Measurements from ENCODE around the gene PALM. TPM values are rescaled to one million over a fixed set of nuclear protein-coding genes. Genes with fewer than 3 reads are reported as not detected.

PALM gene
- total RNA-seq, 2 experiments from 2014 or later, result 0.18 TPM; not detected in 1

DNA sequence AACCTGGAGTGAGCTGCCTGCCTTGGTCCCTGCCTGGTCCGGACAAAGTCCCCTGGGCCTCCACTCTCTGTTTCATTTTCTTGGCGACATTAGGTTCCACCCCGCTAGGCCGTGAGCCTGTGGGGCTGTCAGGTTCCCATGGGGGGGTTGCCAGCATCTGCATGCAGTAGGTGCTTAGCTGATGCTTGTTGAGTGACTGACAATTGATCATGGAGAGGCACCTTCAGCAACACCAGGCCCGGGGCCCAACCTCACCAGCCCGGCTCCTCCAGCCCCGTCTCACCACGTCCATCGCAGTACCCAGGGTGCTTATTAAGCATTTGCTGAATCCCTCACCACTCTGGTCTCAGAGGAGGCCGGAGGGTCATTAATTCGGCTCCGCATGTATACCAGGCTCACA, 55.6 kb downstream of the PALM start:
- H3K4me3 Mint-ChIP-seq, result no peak overlapping the region
- ATAC-seq (no peak), DNase-seq (no peak)
- ChIA-PET POLR2A (no interaction called here), CTCF (interaction anchor here (0.8 kb wide), 1 partner anchor 8 kb away, joined by 3 read pairs; no protein-coding TSS in a partner anchor)
- H3K4me1 Mint-ChIP-seq, result no peaks in the 10 kb centered on the region
- H3K27me3 Mint-ChIP-seq, result no peaks in the 10 kb centered on the region
- H3K9me3 Mint-ChIP-seq (ENCODE audit: low read depth), result peaks cover 3% of the 10 kb centered on the region
- H3K27ac Mint-ChIP-seq, result no peak overlapping the region
- intact Hi-C loops (cut with DNase I, micrococcal nuclease), result no loop called here
- H3K36me3 Mint-ChIP-seq (ENCODE audit: low read depth), result no peaks in the 10 kb centered on the region

DNA sequence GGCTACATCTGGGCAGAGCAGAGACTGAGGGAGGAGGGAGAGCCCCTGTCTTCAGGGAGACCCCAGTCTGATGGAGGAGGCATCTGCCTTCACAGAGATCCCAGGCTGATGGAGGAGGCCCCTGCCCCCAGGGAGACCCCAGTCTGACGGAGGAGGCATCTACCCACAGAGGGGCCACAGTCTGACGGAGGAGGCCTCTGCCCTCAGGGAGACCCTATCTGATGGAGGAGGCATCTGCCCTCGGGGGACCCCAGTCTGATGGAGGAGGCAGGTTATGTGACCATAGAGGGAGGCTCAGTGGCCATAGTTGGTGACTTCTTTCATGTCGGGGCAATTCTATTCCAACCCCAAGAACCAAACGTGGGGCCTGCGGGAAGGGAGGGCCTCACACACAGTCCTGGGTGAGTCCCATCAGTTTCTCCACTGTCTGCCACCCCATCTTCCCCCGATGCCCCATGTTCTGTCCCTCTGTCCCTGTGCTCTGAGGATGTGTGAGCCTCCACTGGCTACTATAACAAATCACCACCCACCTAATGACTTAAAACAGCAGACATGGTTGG, 56.5 kb downstream of the PALM start:
- no peak for ATAC-seq
- H3K4me3 Mint-ChIP-seq, result no peak overlapping the region
- ChIA-PET CTCF (no interaction called here), POLR2A (no interaction called here)
- peaks cover under 1% of the 10 kb centered on the region for H3K4me1 Mint-ChIP-seq
- H3K27ac Mint-ChIP-seq, result no peak overlapping the region
- intact Hi-C loops (cut with DNase I, micrococcal nuclease), result no loop called here
- DNase-seq, result no peak
- H3K27me3 Mint-ChIP-seq, result no peaks in the 10 kb centered on the region
- no peaks in the 10 kb centered on the region for H3K36me3 Mint-ChIP-seq (ENCODE audit: low read depth)
- H3K9me3 Mint-ChIP-seq (ENCODE audit: low read depth), result no peaks in the 10 kb centered on the region

DNA sequence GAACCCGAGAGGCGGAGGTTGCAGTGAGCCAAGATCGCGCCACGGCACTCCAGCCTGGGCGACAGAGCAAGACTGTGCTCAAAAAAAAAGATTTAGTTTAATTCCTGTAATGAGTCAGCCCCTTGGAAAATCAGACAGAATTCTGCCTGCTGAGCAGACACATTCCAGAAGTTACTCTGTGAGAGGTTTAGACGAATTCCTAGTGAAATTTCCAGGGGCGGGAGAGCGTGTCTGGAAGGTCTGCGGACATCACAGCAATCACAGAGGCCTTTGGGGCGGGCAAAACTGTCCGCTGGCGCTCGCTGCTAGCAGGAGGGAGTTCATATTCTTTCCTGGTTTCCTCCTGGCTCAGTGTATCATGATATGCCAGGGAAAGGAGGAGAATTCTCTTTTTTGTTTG, 59.7 kb downstream of the PALM start:
- ATAC-seq (no peak), DNase-seq (no peak)
- intact Hi-C loops (cut with DNase I, micrococcal nuclease), result no loop called here
- no peak overlapping the region for H3K4me3 Mint-ChIP-seq
- no peak overlapping the region for H3K27ac Mint-ChIP-seq
- no peaks in the 10 kb centered on the region for H3K36me3 Mint-ChIP-seq (ENCODE audit: low read depth)
- peaks cover 2% of the 10 kb centered on the region for H3K4me1 Mint-ChIP-seq
- POLR2A ChIA-PET, result no interaction called here
- no peaks in the 10 kb centered on the region for H3K27me3 Mint-ChIP-seq
- CTCF ChIA-PET, result interaction anchor here (0.6 kb wide), 1 partner anchor 257 kb away, joined by 3 read pairs; no protein-coding TSS in a partner anchor
- no peaks in the 10 kb centered on the region for H3K9me3 Mint-ChIP-seq (ENCODE audit: low read depth)

DNA sequence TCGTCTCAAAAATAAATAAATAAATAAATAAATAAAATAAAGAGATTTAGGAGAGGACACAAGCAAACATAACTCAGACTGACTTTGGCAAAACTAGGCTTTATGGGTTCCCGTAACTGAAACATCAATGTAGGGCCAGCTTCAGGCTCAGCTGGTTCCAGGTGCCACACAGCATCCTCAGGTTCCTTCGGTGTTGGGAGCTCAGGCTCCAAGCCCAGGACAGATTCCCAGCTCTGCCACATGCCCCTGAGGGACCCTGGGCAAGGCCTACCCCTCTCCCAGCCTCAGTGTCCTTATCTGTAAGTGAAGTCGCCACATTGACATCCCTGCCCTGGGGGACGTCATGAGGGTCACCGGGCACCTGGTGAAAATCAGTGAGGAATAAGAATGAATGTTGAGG, 60.9 kb downstream of the PALM start:
- no peak overlapping the region for H3K4me3 Mint-ChIP-seq
- POLR2A ChIA-PET, result no interaction called here
- intact Hi-C loops (cut with DNase I, micrococcal nuclease), result loop anchor here (1.0 to 10.0 kb wide), 9 partner anchors 27 to 232 kb away; partner anchors contain the start of genes CFD (in 1 of the 2), ELANE (in 1 of the 2), PRTN3 (in 1 of the 2) and PTBP1 (in 1 of the 2)
- H3K36me3 Mint-ChIP-seq (ENCODE audit: low read depth), result no peaks in the 10 kb centered on the region
- CTCF ChIA-PET, result interaction anchor here (0.6 to 1.0 kb wide), 3 partner anchors 215 to 259 kb away, joined by 3 to 5 read pairs (median 3); partner anchors contain the start of gene WDR18
- DNase-seq, result no peak
- no peaks in the 10 kb centered on the region for H3K9me3 Mint-ChIP-seq (ENCODE audit: low read depth)
- H3K27ac Mint-ChIP-seq, result no peak overlapping the region
- H3K27me3 Mint-ChIP-seq, result no peaks in the 10 kb centered on the region
- ATAC-seq, result no peak
- H3K4me1 Mint-ChIP-seq, result peaks cover 2% of the 10 kb centered on the region

DNA sequence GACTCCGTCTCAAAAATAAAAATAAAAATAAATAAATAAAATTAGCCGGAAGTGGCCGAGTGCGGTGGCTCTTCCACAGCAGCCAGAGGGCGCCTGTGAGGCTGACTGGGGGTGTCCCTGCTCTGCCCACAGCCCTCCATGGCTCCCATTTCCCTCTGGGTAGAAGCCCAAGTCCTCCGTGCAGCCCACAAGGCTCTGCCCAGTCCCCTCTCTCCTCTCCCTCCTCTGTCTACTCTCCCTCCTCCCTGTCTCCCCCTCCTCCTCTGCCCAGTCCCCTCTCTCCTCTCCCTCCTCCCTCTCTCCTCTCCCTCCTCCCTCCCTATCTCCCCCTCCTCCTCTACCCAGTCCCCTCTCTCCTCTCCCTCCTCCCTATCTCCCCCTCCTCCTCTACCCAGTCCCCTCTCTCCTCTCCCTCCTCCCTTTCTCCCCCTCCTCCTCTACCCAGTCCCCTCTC, 62.6 kb downstream of the PALM start:
- no peak overlapping the region for H3K27ac Mint-ChIP-seq
- peak; percentile 73 for DNase-seq
- intact Hi-C loops (cut with DNase I, micrococcal nuclease), result loop anchor here (2.0 to 10.0 kb wide), 5 partner anchors 25 to 211 kb away; partner anchors contain the start of genes CFD (in 1 of the 2), ELANE (in 1 of the 2), PRTN3 (in 1 of the 2) and PTBP1 (in 1 of the 2)
- peaks cover 2% of the 10 kb centered on the region for H3K4me1 Mint-ChIP-seq
- H3K36me3 Mint-ChIP-seq (ENCODE audit: low read depth), result no peaks in the 10 kb centered on the region
- peak; percentile 76 for ATAC-seq
- H3K4me3 Mint-ChIP-seq, result no peak overlapping the region
- no peaks in the 10 kb centered on the region for H3K27me3 Mint-ChIP-seq
- ChIA-PET CTCF (interaction anchor here (1.2 kb wide), 2 partner anchors 46 to 68 kb away, joined by 3 to 4 read pairs; no protein-coding TSS in a partner anchor), POLR2A (interaction anchor here (0.7 kb wide), 1 partner anchor 34 kb away, joined by 3 read pairs; no protein-coding TSS in a partner anchor)
- no peaks in the 10 kb centered on the region for H3K9me3 Mint-ChIP-seq (ENCODE audit: low read depth)

DNA sequence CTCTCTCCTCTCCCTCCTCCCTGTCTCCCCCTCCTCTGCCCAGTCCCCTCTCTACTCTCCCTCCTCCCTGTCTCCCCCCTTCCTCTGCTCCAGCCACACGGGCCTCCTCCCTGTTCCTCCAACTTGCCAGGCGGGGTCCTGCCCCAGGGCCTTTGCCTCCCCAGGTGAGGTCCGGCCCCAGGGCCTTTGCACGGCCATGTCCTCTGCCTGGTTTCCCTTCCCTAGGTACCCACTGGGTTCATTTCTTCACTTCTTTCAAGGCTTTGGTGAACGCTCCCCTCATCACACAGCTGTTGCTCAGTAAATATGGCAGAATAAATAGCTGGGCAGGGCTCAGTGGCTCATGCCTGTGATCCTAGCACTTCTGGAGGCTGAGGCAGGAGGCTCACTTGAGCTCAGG, 63.3 kb downstream of the PALM start:
- CTCF ChIA-PET, result interaction anchor here (0.6 to 1.0 kb wide), 2 partner anchors 8 to 152 kb away, joined by 3 read pairs; no protein-coding TSS in a partner anchor
- ATAC-seq (no peak), DNase-seq (no peak)
- H3K9me3 Mint-ChIP-seq (ENCODE audit: low read depth), result no peaks in the 10 kb centered on the region
- no peak overlapping the region for H3K27ac Mint-ChIP-seq
- POLR2A ChIA-PET, result no interaction called here
- intact Hi-C loops (cut with DNase I, micrococcal nuclease), result loop anchor here (5.0 to 10.0 kb wide), 3 partner anchors 70 to 210 kb away; partner anchors contain the start of genes CFD (in 1 of the 2), ELANE (in 1 of the 2), PRTN3 (in 1 of the 2) and WDR18 (in 1 of the 2)
- no peak overlapping the region for H3K4me3 Mint-ChIP-seq
- H3K4me1 Mint-ChIP-seq, result peaks cover 2% of the 10 kb centered on the region
- H3K27me3 Mint-ChIP-seq, result no peaks in the 10 kb centered on the region
- no peaks in the 10 kb centered on the region for H3K36me3 Mint-ChIP-seq (ENCODE audit: low read depth)

DNA sequence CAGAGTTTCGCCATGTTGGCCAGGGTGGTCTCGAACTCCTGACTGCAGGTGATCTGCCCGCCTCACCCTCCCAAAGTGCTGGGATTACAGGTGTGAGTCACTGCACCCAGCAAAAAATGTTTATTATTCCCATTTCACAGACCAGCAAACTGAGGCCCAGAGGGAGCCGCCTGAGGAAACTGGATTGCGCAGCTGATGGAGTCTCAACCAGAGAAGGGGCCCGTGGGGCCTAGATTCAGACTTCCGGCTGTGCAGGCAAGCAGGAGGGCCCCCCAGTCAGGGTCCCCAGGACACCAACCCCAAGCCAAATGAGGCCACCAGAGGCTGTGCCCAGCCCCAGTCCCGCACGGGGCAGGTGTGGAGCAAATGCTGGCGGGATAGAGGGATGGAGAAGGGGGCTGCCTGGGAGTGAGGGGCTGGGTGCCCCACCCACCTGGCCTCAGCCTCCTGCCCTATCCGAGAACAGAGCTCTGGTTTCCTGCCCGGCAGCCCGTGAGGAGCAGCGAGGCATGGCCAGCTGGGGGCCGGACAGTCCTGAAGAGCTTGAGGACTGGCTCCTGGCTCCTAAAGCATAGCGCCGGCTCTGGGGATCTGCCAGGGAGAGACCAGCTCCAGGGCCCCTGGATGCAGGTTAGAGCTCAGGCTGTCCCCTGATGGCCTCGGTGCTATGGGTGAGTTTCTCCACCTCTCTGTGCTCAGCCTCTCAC, 64.1 kb downstream of the PALM start:
- Mint-ChIP-seq H3K27me3 (no peaks in the 10 kb centered on the region), H3K4me3 (no peak overlapping the region), H3K9me3 (ENCODE audit: low read depth) (no peaks in the 10 kb centered on the region), H3K36me3 (ENCODE audit: low read depth) (no peaks in the 10 kb centered on the region), H3K27ac (no peak overlapping the region), H3K4me1 (peaks cover 2% of the 10 kb centered on the region)
- CTCF ChIA-PET, result interaction anchor here (0.6 to 1.2 kb wide), 3 partner anchors 9 to 151 kb away, joined by 3 to 5 read pairs (median 3); no protein-coding TSS in a partner anchor
- POLR2A ChIA-PET, result interaction anchor here (0.6 kb wide), 1 partner anchor 136 kb away, joined by 3 read pairs; no protein-coding TSS in a partner anchor
- no peak for DNase-seq
- ATAC-seq, result no peak
- intact Hi-C loops (cut with DNase I, micrococcal nuclease), result loop anchor here (5.0 to 10.0 kb wide), 3 partner anchors 69 to 209 kb away; partner anchors contain the start of genes CFD (in 1 of the 2), ELANE (in 1 of the 2), PRTN3 (in 1 of the 2) and WDR18 (in 1 of the 2)

DNA sequence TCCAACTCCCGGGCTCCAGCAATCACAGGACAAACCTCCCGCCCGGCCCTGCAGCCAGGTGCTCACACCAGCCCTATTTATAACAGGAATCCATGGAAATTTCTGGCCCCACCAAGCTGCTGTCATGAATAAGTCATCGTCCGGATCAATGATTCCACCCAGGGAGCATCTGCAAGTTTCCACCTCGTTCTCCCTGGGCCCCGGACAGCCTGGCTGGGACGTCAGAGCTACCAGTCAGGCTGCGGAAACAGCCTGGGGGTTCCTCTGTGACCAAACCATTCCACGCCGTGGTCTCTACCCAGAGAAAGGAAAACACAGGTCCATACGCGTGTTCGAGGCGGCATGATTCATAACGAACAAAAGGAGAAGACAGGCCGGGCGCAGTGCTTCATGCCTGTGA, 67.8 kb downstream of the PALM start:
- Mint-ChIP-seq H3K4me1 (no peaks in the 10 kb centered on the region), H3K9me3 (ENCODE audit: low read depth) (no peaks in the 10 kb centered on the region), H3K36me3 (ENCODE audit: low read depth) (no peaks in the 10 kb centered on the region), H3K27me3 (peaks cover 2% of the 10 kb centered on the region), H3K4me3 (no peak overlapping the region), H3K27ac (no peak overlapping the region)
- ChIA-PET POLR2A (no interaction called here), CTCF (no interaction called here)
- ATAC-seq, result no peak
- DNase-seq, result no peak
- intact Hi-C loops (cut with DNase I, micrococcal nuclease), result loop anchor here in 1 of 2 experiments (10.0 kb wide), 1 partner anchor 78 kb away; the partner anchor contains the start of genes CFD and ELANE

DNA sequence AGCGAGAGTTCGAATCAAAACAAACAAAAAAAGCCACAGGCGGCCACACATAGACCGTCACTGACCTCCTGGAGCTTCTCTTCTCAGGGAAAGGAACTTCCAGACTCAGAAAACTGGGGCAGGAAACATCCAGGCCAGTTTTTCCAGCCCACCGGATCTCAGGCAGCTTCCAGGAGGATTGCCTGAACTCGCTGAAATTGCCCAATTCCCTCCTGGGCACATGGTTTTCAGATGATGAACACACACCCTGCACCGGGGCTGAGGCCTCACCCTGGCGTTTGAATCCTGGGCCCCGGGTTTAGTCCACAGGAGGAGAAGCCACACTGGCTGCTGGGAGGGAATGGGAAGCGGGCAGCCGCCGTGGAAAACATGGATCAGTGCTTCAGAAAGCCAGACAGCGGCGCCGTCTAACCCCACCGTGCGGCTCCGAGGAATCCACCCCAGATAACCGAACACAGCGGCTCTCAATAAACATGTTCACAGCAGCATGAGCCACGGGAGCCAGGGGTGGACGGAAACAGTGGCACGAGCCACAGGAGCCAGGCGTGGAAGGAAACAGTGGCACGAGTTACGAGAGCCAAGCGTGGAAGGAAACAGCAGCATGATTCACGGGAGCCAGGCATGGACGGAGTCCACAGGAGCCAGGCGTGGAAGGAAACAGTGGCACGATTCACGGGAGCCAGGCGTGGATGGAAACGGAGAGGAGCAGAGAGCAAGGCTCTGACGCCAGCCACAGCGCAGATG, 70.3 kb downstream of the PALM start:
- H3K4me1 Mint-ChIP-seq, result no peaks in the 10 kb centered on the region
- H3K27me3 Mint-ChIP-seq, result peaks cover 2% of the 10 kb centered on the region
- H3K9me3 Mint-ChIP-seq (ENCODE audit: low read depth), result no peaks in the 10 kb centered on the region
- H3K36me3 Mint-ChIP-seq (ENCODE audit: low read depth), result no peaks in the 10 kb centered on the region
- DNase-seq (no peak), ATAC-seq (no peak)
- H3K27ac Mint-ChIP-seq, result no peak overlapping the region
- H3K4me3 Mint-ChIP-seq, result no peak overlapping the region
- ChIA-PET CTCF (no interaction called here), POLR2A (no interaction called here)
- intact Hi-C loops (cut with DNase I, micrococcal nuclease), result loop anchor here in 1 of 2 experiments (10.0 kb wide), 1 partner anchor 76 kb away; the partner anchor contains the start of genes CFD and ELANE

DNA sequence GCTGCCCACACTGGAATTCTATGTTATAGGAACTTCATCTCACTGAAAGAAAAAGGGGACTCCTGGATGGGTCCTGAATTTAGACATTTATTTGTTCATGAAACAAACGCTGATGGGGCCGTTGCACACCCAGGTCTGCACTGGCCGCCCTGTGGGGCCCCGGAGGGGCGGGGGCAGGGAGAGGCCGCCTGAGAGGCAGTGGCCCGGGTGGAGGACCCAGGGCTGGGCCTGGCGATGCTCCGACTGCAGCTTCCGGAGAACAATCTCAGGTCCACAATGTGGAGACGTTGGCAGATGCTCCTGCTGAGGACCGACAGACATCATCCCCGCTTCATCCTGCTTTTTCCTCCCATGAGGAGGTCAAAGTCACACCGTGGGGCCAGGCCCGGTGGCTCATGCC, 72.2 kb downstream of the PALM start:
- ATAC-seq (no peak), DNase-seq (no peak)
- Mint-ChIP-seq H3K4me1 (no peaks in the 10 kb centered on the region), H3K36me3 (ENCODE audit: low read depth) (no peaks in the 10 kb centered on the region), H3K4me3 (no peak overlapping the region), H3K27ac (no peak overlapping the region), H3K27me3 (peaks cover 2% of the 10 kb centered on the region), H3K9me3 (ENCODE audit: low read depth) (no peaks in the 10 kb centered on the region)
- POLR2A ChIA-PET, result no interaction called here
- CTCF ChIA-PET, result no interaction called here
- intact Hi-C loops (cut with DNase I, micrococcal nuclease), result no loop called here

DNA sequence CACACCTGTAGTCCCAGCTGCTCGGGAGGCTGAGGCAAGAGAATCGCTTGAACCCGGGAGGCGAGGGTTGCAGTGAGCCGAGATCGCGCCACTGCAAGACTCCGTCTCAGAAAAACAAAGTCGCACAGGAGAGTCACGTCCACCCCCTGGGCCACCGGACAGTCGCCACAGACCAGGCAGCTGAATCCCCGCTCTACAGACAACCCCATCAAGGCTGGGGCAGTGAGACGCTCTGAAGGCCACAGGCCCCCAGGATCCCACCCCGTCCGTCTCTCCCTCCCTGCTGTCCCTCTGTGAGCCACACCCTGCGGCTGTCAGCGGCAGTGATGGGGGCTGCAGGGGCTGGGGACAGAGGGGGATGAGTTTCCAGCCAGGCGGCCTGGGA, 73.1 kb downstream of the PALM start:
- ATAC-seq (no peak), DNase-seq (no peak)
- Mint-ChIP-seq H3K9me3 (ENCODE audit: low read depth) (no peaks in the 10 kb centered on the region), H3K4me3 (no peak overlapping the region), H3K27me3 (peaks cover 2% of the 10 kb centered on the region), H3K4me1 (no peaks in the 10 kb centered on the region), H3K27ac (no peak overlapping the region), H3K36me3 (ENCODE audit: low read depth) (no peaks in the 10 kb centered on the region)
- ChIA-PET POLR2A (no interaction called here), CTCF (no interaction called here)
- intact Hi-C loops (cut with DNase I, micrococcal nuclease), result no loop called here

Data from activated CD4-positive, alpha-beta T cell treated with anti-CD3 and anti-CD28 coated beads for 36 hours (primary cell).